KOPT-K1 (cell line): ENCODE data around the gene MFAP1.
"Not testable (repeated sequence)": the region's sequence is repeated elsewhere in the genome, so short reads cannot be mapped to it uniquely, and the experiment has no call there.

Experiments used
- H3K27ac ChIP-seq: fragments of 200-600 bp; sonication (generic); 2 replicates; pipeline ENCODE4 v1.5.1; 2016; ENCODE audit warnings: antibody characterized with exemption, mild to moderate bottlenecking, low read depth, low read length; ENCODE audit not compliant: poor library complexity, severe bottlenecking
- H3K36me3 ChIP-seq: fragments of 200-600 bp; sonication (generic); 2 replicates; pipeline ENCODE4 v1.5.1; 2017; ENCODE audit warnings: antibody characterized with exemption, mild to moderate bottlenecking, low read length, moderate library complexity; ENCODE audit not compliant: insufficient read depth
- H3K9me3 ChIP-seq: fragments of 200-600 bp; sonication (generic); 2 replicates; pipeline ENCODE4 v1.5.1; 2017; ENCODE audit warnings: antibody characterized with exemption, low read length, mild to moderate bottlenecking; ENCODE audit not compliant: insufficient read depth, poor library complexity, severe bottlenecking

Gene MFAP1

DNA sequence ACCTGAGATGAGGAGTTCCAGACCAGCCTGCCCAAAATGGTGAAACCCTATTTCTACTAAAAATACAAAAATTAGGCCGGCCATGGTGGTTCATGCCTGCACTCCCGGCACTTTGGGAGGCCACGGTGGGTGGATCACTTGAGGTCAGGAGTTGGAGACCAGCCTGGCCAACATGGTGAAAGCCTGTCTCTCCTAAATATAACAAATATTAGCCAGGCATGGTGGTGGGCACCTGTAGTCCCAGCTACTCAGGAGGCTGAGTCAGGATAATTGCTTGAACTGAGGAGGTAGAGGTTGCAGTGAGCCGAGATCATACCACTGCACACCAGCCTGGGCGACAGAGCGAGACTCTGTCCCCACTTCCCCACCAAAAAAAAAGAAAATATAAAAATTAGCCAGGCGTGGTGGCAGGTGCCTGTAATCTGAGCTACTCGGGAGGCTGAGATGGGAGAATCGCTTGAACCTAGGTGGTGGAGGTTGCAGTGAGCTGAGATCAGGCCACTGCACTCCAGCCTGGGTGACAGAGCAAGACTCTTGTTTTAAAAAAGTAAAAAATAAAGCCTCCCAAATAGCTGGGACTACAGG lies 6.3 kb upstream of the MFAP1 start:
- peaks cover 65% of the 10 kb centered on the region for H3K36me3 ChIP-seq
- H3K9me3 ChIP-seq, H3K27ac ChIP-seq: not testable (repeated sequence)

DNA sequence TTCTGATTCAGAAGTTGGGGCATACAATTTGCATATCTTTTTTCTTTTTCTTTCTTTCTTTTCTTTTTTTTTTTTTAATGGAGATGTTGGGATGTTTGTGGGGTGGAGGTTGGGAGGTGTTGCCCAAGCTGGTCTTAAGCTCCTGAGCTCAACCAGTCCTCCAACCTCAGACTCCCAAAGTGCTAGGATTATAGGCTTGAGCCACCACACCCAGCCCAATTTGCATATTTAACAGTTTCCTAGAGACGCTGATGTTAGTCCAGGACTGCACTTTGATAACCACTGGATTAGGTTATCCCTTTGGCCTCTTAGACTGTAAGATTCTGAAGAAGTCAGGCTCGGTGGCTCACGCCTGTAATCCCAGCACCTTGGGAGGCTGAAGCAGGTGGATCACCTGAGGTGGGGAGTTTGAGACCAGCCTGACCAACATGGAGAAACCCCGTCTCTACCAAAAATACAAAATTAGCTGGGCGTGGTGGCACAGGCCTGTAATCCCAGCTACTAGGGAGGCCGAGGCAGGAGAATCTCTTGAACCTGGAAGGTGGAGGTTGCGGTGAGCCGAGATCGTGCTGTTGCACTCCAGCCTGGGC lies 5.6 kb upstream of the MFAP1 start:
- not testable (repeated sequence) for H3K27ac ChIP-seq, H3K9me3 ChIP-seq
- peaks cover 57% of the 10 kb centered on the region for H3K36me3 ChIP-seq

DNA sequence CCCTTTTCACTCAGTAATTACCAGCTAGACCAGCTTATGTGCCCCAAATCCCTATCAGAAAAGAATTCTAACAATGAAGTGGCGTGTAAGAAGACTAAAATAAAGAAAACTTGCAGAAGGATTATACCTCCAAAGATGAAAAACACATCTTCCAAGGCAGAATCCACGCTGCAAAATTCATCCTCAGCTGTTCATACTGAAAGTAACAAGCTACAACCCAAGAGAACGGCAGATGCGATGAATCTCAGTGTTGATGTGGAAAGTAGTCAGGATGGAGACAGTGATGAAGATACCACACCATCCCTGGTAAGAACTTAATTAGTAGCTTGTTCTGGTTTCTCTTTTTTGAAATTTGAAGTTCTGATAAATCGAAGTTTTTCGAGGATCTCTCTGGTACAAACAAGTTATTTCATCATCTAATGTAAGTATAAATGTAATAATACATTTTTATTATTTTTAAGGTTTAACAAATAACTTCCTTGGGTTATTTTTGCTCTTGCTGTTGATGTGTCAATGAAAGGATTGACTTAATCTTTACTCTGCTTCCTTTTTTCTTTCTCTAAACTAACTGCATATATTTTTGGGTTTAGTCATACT lies 3.7 kb upstream of the MFAP1 start:
- Histone ChIP-seq H3K36me3 (peaks cover 41% of the 10 kb centered on the region), H3K27ac (peak overlapping the region; percentile 88), H3K9me3 (no peaks in the 10 kb centered on the region)

DNA sequence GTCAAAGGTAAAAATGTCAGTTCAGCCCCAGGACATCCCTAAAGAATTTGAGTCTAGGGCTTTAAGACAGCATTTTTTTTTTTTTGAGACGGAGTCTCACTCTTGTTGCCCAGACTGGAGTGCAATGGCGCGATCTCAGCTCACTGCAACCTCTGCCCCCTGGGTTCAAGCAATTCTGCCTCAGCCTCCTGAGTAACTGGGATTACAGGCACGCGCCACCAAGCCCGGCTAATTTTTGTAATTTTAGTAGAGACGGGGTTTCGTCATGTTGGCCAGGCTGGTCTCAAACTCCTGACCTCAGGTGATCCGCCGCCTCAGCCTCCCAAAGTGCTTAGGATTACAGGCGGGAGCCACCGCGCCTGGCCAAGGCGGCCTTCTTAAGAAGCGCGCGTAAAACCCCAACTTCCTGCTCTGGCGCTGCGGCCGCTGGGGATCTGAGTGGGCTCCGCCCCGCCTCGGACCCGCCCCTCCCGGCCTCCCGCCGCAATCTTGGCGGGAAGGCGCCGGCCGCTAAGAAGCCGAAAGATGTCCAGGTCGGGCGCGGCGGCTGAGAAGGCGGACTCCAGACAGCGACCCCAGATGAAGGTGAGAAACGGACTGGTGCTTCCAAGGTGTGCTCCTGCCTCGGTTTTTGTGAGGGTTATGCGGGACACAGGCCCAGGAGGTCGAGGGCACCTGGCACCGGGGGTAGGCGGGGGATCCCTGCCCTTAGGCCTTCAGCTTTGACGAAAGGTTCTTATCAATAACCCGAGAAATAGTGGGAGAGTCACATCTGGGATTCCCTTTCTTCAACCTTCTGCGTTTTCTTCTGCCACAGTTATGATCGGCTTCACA lies 2.2 kb upstream of the MFAP1 start, which contains the start of gene WDR76:
Gene WDR76, plus strand, starts transcription at position 495 of the 834 bp plus-strand sequence. Its CDS starts 31 bp downstream, at position 526.
- Histone ChIP-seq H3K27ac (peak within 1 kb of the TSS; percentile 88), H3K9me3 (no peaks in the 10 kb centered on the region), H3K36me3 (peaks cover 34% of the 10 kb centered on the region)

DNA sequence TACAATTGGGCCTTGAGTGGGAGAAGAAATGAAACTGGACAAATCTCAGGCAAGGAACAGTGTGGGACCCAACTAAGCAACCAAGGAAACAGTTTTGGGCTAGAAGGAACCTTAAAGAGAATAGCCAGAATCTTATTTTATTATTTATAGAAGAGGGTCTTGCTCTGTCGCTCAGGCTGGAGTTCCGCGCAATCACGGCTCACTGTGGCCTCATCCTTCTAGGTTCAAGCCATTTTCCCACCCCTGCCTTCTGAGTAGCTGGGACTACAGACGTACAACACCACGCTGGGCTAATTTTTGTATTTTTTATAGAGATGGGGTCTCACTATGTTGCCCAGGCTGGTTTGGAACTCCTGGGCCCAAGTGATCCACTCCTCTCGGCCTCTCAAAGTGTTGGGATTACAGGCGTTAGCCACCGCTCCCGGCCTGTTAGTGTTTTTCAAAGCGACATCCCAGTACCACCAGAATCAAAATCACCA lies 1.6 kb upstream of the MFAP1 start:
- H3K36me3 ChIP-seq, result peaks cover 33% of the 10 kb centered on the region
- H3K27ac ChIP-seq, result peak overlapping the region; percentile 88
- H3K9me3 ChIP-seq, result no peaks in the 10 kb centered on the region

DNA sequence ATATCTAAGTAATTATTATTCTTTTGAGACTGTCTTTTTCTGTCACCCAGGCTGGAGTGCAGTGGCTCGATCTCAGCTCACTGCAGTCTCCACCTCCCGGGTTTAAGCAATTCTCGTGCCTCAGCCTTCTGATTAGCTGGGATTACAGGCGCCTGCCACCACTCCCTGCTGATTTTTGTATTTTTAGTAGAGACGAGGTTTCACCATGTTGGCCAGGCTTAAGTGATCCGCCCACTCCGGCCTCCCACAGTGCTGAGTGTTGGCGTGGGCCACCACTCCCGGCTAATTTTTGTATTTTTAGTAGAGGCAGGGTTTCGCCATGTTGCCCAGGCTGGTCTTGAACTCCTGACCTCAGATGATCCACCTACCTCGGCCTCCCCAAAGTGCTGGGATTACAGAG lies 815 bp upstream of the MFAP1 start:
- Histone ChIP-seq H3K36me3 (peaks cover 26% of the 10 kb centered on the region), H3K27ac (peak overlapping the region; percentile 88)
- H3K9me3 ChIP-seq, result not testable (repeated sequence)

DNA sequence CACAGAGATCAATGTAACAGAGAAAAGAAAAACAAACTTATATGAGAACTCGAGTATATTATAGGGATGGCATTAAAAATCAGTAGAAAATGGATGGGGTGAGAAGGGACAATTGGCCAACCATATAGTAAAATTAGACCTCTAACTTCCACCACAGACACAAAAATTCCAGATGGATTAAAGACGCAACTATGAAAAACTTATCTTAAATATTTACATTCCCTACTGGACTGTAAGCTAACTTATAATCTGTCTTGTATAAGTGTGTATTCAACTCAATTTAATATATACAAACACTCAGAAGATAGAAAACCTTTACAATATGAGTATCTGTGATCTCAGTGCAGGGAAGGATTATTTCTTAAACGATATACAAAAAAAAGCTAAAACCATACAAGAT lies 3.0 kb downstream of the MFAP1 start:
- Histone ChIP-seq H3K36me3 (peaks cover 40% of the 10 kb centered on the region), H3K27ac (no peak overlapping the region), H3K9me3 (no peaks in the 10 kb centered on the region)

DNA sequence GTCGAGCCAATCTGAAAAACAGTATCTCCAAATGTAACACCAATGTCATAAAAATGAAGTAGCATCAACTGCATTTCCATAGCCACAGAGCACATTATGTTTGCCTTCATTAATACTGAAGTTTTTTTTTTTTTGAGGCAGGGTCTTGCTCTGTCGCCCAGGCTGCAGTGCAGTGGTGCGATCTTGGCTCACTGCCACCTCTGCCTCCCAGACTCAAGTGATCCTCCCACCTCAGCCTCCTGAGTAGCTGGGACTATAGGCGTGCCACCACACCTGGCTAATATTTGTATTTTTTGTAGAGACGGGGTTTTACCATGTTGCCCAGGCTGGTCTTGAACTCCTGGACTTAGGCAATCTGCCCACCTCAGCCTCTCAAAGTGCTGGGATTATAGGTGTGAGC lies 9.4 kb downstream of the MFAP1 start:
- H3K9me3 ChIP-seq, H3K27ac ChIP-seq: not testable (repeated sequence)
- H3K36me3 ChIP-seq, result peaks cover 89% of the 10 kb centered on the region

DNA sequence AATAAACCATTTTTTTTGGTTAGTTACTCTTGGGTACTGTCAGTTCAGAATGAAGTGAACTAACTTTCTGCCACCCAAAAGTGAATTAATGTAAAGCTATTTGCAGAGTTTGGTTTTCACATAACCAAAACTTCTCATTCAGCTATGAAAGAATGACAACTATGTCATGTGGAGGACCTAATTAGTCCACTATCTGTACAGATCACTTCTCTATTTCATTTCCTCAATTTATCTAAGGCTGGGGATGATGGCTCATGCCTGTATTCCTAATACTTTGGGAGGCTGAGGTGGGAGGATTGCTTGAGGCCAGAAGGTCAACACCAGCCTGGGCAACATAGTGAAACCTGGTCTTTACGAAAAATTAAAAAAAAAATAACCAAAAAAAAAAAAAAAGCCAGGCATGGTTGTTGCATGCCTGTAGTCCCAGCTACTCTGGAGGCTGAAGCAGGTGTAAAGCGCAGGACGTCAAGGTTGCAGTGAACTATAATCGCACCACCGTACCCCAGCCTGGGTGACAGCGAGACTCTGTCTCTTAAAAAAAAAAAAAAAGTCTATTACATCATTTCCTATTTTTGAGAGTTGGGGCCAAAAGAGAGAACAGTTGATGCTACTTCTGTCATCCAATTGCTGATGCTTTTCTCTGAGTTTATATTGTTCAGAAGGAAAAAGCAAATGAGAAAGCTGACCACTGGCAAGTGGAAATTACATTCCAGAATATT lies 15.4 kb downstream of the MFAP1 start:
- peaks cover 99% of the 10 kb centered on the region for H3K36me3 ChIP-seq
- H3K27ac ChIP-seq, result no peak overlapping the region
- no peaks in the 10 kb centered on the region for H3K9me3 ChIP-seq

DNA sequence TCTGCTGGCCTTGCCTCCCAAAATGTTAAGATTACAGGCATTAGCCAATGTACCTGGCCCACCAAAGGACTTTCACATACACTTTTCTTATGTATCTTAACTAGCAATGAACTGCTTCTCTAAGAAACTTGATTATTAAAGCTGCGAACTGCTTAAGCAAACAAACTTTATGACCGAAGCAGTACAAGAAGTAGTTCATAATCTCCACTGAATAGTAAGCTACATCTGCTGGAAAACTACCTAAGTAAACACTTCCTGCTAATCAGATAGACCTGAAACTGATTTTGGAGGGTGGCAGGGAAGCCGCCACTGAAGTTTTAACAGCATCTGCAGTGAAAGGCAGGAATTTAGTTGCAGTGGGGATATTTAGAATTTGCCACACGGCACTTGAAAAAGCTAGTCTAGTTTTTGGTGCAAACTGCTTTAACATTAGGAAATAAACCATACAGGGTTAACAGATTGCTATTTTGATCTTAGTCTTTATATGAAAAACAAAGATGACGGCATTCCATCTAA lies 16.0 kb downstream of the MFAP1 start:
- H3K9me3 ChIP-seq, result no peaks in the 10 kb centered on the region
- H3K27ac ChIP-seq, result no peak overlapping the region
- H3K36me3 ChIP-seq, result peaks cover 98% of the 10 kb centered on the region

DNA sequence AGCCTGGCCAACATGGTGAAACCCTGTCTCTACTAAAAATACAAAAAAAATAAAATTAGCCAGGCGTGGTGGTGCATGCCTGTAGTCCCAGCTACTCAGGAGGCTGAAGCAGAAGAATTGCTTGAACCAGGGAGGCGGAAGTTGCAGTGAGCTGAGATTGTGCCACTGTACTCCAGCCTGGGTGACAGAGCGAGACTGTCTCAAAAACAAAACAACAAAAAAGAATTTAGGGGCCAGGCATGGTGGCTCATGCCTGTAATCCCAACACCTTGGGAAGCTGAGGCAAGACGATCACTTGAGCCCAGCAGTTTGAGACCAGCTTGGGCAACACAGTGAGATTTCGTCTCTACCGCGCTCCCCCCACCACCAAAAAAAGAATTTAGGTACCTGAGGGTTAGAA lies 21.8 kb downstream of the MFAP1 start:
- not testable (repeated sequence) for H3K27ac ChIP-seq, H3K9me3 ChIP-seq
- peaks cover 79% of the 10 kb centered on the region for H3K36me3 ChIP-seq

DNA sequence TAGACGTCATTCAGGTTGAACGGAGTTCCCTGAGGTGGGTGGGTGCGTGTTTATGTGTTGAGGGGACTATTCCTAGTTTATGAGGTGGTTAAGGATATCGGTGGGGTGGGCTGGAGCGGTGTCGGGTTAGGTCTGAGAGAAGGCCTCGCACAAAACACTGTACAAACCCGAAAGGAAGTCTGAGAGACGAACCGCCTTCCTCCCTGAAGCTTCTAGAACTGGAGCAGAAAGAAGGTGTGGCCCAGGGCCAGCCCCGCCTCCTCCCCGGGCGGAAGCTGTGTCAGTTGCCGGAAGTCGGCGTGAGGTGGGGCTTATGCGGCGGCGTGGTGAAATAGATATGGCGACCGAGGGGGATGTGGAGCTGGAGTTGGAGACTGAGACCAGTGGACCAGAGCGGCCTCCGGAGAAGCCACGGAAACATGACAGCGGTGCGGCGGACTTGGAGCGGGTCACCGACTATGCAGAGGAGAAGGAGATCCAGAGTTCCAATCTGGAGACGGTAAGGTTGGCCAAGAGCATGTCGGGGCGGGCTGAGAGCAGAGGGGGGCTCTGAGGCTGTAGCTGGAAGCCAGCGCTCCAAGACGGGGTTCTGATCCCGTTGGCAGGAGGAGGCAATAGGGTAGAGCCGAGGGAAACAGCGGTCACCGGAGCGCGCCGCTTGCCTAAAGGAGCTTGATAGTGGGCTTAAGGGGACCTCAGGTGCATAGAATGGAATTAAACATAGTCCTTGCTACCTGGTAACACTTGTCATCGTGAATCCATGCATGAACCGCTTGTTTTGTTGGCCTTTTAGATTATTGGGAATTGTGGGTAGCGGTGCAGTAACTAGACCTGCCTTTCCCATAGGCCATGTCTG lies 24.0 kb downstream of the MFAP1 start, which contains the start of gene HYPK:
Gene HYPK, plus strand, starts transcription at position 314 of the 856 bp plus-strand sequence. Its CDS starts 24 bp downstream, at position 338.
- Histone ChIP-seq H3K9me3 (no peaks in the 10 kb centered on the region), H3K27ac (peak within 1 kb of the TSS; percentile 72), H3K36me3 (peaks cover 76% of the 10 kb centered on the region)

DNA sequence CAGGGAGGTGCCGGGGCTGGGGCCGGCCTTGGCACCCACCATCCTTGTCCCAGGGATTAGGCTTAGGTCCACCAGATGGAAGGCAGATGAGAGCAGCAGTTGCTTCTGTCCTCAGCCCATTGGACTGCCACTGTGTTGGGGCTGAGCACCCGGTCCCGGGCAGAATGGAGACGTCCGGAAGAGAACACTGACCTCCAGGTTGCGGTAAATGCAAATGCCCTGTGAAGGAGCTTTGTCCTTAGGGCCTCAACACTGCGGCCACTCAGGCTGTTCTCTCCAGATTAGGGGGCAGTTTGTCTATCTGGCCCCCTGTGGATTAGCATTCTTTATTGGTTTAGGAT lies 24.6 kb downstream of the MFAP1 start, which contains the start of gene SERINC4:
Gene SERINC4, minus strand, starts transcription at position 276 of the 341 bp plus-strand sequence. Its CDS starts 234 bp downstream, at position 42.
- H3K9me3 ChIP-seq, result no peaks in the 10 kb centered on the region
- peaks cover 76% of the 10 kb centered on the region for H3K36me3 ChIP-seq
- peak within 1 kb of the TSS; percentile 72 for H3K27ac ChIP-seq
